K562 (cell line): ENCODE data around the gene PLCL1. TPM values are rescaled to one million over a fixed set of nuclear protein-coding genes. Genes with fewer than 3 reads are reported as not detected.

Source experiments
- ATAC-seq: fragments of 200-7000 bp; cut with Tn5 transposase; 3 replicates; pipeline ENCODE4 v1.9.1; 2020; ENCODE audit warnings: moderate library complexity
- BruUV-seq: library from RNA; stranded (reverse); fragments of 400-500 nt; replicated peaks from 2 replicates; lab custom pipeline; 2021; lab: Mats Ljungman, UMichigan
- CTCF ChIA-PET: fragments of 300-600 bp; formaldehyde crosslinking; extraction: SDS; loops from one replicate; lab custom pipeline; 2021; ENCODE audit warnings: low intra/inter-chr PET ratio; lab: Yijun Ruan, JAX
- POLR2A ChIA-PET: fragments of 300-600, 350-650 bp; sonication (Branson Sonifier 250); formaldehyde crosslinking; extraction: SDS; loops from one replicate; lab custom pipeline; 2021; ENCODE audit warnings: antibody characterized with exemption, inconsistent platforms; lab: Yijun Ruan, JAX
- DNase-seq, 4 experiments: peaks; one replicate each; pipeline versions ENCODE4 v3.0.0 to v3.0.0-alpha.2; 2011 to 2018; ENCODE audit warnings: low spot score in 3 of 4, mixed read lengths in 3 of 4; ENCODE audit errors: extremely low read depth in 1 of 4
- FAIRE-seq: peaks from 2 replicates; lab custom pipeline; 2011; peaks lifted over from hg19 to GRCh38; lab: Jason Lieb, UNC
- H2AFZ ChIP-seq: 2 replicates; pipeline ENCODE4 v1.6.0; 2011; ENCODE audit warnings: low read depth, low read length, control low read depth, inconsistent platforms
- H3K27ac ChIP-seq: fragments of 200-600 bp; 3 replicates; pipeline ENCODE4 v1.8.0; 2011; ENCODE audit warnings: low read depth, mild to moderate bottlenecking, control low read depth, inconsistent platforms, low read length, moderate library complexity, mixed read lengths; ENCODE audit errors: extremely low read depth
- H3K27me3 ChIP-seq, 2 experiments: fragments of 300-600 bp in 1 of 2; 2 replicates in 1 of 2; 3 replicates in 1 of 2; pipeline versions ENCODE4 v1.6.0 to v1.8.0; 2011; ENCODE audit warnings: inconsistent platforms in 2 of 2, low read length in 2 of 2, mild to moderate bottlenecking in 1 of 2, mixed read lengths in 1 of 2, moderate library complexity in 1 of 2; ENCODE audit not compliant: control insufficient read depth in 2 of 2, insufficient read depth in 2 of 2
- H3K36me3 ChIP-seq: fragments of 300-600 bp; 3 replicates; pipeline ENCODE4 v1.8.0; 2011; ENCODE audit warnings: mild to moderate bottlenecking, low read length, inconsistent platforms; ENCODE audit not compliant: control insufficient read depth, insufficient read depth
- H3K4me1 ChIP-seq, 2 experiments: fragments of 200-600 bp in 1 of 2; replicated peaks in 1 of 2; 2 replicates in 1 of 2; 3 replicates in 1 of 2; pipeline versions ENCODE4 v1.5.1 to v1.8.0; 2011; ENCODE audit warnings: inconsistent platforms in 2 of 2, low read length in 2 of 2, mild to moderate bottlenecking in 1 of 2, mixed read lengths in 1 of 2, moderate library complexity in 1 of 2; ENCODE audit not compliant: control insufficient read depth in 2 of 2, insufficient read depth in 2 of 2
- H3K4me2 ChIP-seq: 2 replicates; pipeline ENCODE4 v1.6.1; 2011; ENCODE audit warnings: low read length, control low read depth, inconsistent platforms, mixed read lengths; ENCODE audit not compliant: insufficient read depth
- H3K4me3 ChIP-seq: fragments of 200-600 bp; sonication (generic), shearing (Covaris generic); 2 replicates; pipeline ENCODE4 v1.5.1; 2016; ENCODE audit warnings: control low read depth, inconsistent platforms
- H3K79me2 ChIP-seq: fragments of 200-600 bp; 3 replicates; pipeline ENCODE4 v1.8.0; 2011; ENCODE audit warnings: low read length, inconsistent platforms; ENCODE audit not compliant: control insufficient read depth, insufficient read depth
- H3K9ac ChIP-seq, 2 experiments: 2 replicates each; pipeline versions ENCODE4 v1.6.0 to v1.6.1; 2011; ENCODE audit warnings: low read depth in 2 of 2, low read length in 2 of 2, control low read depth in 1 of 2, inconsistent platforms in 1 of 2, mild to moderate bottlenecking in 1 of 2, mixed read lengths in 1 of 2; ENCODE audit not compliant: insufficient read depth in 1 of 2
- H3K9me1 ChIP-seq: one replicate; pipeline ENCODE4 v1.6.0; 2011; ENCODE audit warnings: inconsistent platforms, mild to moderate bottlenecking, low read length, moderate library complexity; ENCODE audit not compliant: control insufficient read depth, insufficient read depth
- H3K9me3 ChIP-seq: replicated peaks from 2 replicates; pipeline ENCODE4 v1.5.1; 2011; ENCODE audit warnings: low read depth, low read length, inconsistent platforms; ENCODE audit not compliant: control insufficient read depth, insufficient read depth
- H4K20me1 ChIP-seq: replicated peaks from 2 replicates; pipeline ENCODE4 v1.6.1; 2011; ENCODE audit warnings: low read length, inconsistent platforms, mixed read lengths; ENCODE audit not compliant: control insufficient read depth, insufficient read depth
- CREB3 ChIP-seq: fragments of 450-650 bp; conservative IDR thresholded peaks from 2 replicates; pipeline ENCODE4 v1.6.1; 2016; ENCODE audit warnings: missing genetic modification characterization, low read depth, mild to moderate bottlenecking, missing compliant biosample characterization, moderate library complexity
- DIDO1 ChIP-seq: fragments of 450-650 bp; IDR thresholded peaks from 2 replicates; pipeline ENCODE4 v1.6.1; 2016; ENCODE audit warnings: low read depth, missing biosample characterization, missing genetic modification characterization
- EZH2 ChIP-seq: IDR thresholded peaks from 2 replicates; pipeline ENCODE4 v1.6.1; 2012; ENCODE audit warnings: low read depth, mild to moderate bottlenecking, inconsistent platforms, low read length, borderline replicate concordance
- LEF1 ChIP-seq: fragments of 450-650 bp; IDR thresholded peaks from 2 replicates; pipeline ENCODE4 v1.6.1; 2016; ENCODE audit warnings: mild to moderate bottlenecking
- MIER1 ChIP-seq: fragments of 450-650 bp; IDR thresholded peaks from 2 replicates; pipeline ENCODE4 v1.6.1; 2016; ENCODE audit warnings: antibody characterized with exemption, mild to moderate bottlenecking, low read depth
- MYNN ChIP-seq, 2 experiments: sonication (generic); formaldehyde crosslinking in 1 of 2; IDR thresholded peaks; 2 replicates each; pipeline versions ENCODE4 v1.5.0 to v1.6.1; 2016 to 2020; ENCODE audit warnings: antibody characterized with exemption in 1 of 2, missing genetic modification reagents in 1 of 2
- POLR2G ChIP-seq: fragments of 200-400 bp; formaldehyde crosslinking; IDR thresholded peaks from 2 replicates; pipeline ENCODE4 v1.6.1; 2017; ENCODE audit warnings: low read depth, mild to moderate bottlenecking, antibody characterized with exemption, low read length, moderate library complexity
- TBL1XR1 ChIP-seq, 2 experiments: IDR thresholded peaks; 2 replicates each; pipeline ENCODE4 v1.6.1; 2012; ENCODE audit warnings: improper control_type of control experiment in 2 of 2, low read length in 2 of 2, mild to moderate bottlenecking in 1 of 2
- ZBTB11 ChIP-seq, 3 experiments: fragments of 200-800 bp in 1 of 3; fragments of 250-450 bp in 1 of 3; fragments of 450-650 bp in 1 of 3; sonication (Bioruptor Pico) in 1 of 3; sonication (Bioruptor generic) in 1 of 3; formaldehyde crosslinking in 1 of 3; IDR thresholded peaks; 2 replicates each; pipeline versions ENCODE4 v1.6.1 to v1.8.0; 2016 to 2022; ENCODE audit warnings: mild to moderate bottlenecking in 2 of 3, missing genetic modification characterization in 2 of 3, missing compliant biosample characterization in 1 of 3, moderate library complexity in 1 of 3
- ZC3H11A ChIP-seq: IDR thresholded peaks from 2 replicates; pipeline ENCODE4 v1.6.1; 2012; ENCODE audit warnings: low read depth, low read length, improper control_type of control experiment
- ZNF134 ChIP-seq: fragments of 250-450 bp; sonication (Bioruptor Pico); conservative IDR thresholded peaks from 2 replicates; pipeline ENCODE4 v1.4.0; 2020
- ZNF3 ChIP-seq: fragments of 250-450 bp; sonication (Bioruptor Pico); IDR thresholded peaks from 2 replicates; pipeline ENCODE4 v1.5.0; 2021; ENCODE audit warnings: mild to moderate bottlenecking, moderate library complexity
- ZNF324 ChIP-seq: fragments of 250-450 bp; sonication (Bioruptor Pico); IDR thresholded peaks from 2 replicates; pipeline ENCODE4 v1.4.0; 2020; ENCODE audit warnings: mild to moderate bottlenecking
- ZNF766 ChIP-seq: fragments of 200-800 bp; sonication (Bioruptor generic); conservative IDR thresholded peaks from 2 replicates; pipeline ENCODE4 v1.6.1; 2016; ENCODE audit warnings: missing genetic modification characterization, missing compliant biosample characterization
- WGBS: fragments of 100-300 bp; shearing (Covaris generic); methylation state at CpG from one replicate; pipeline ENCODE4 v1.1.6; 2016; ENCODE audit warnings: low coverage, mixed read lengths; ENCODE audit not compliant: insufficient coverage; ENCODE audit errors: missing lambda C conversion rate; 5-methylcytosine and 5-hydroxymethylcytosine counted together
- in situ Hi-C: fragments of 300-500 bp; cut with MboI; formaldehyde crosslinking; loops from 4 replicates; pipeline ENCODE4 v1.15.0; 2018; ENCODE audit warnings: inconsistent platforms, mixed read lengths
- intact Hi-C: fragments of 100-400 bp; cut with micrococcal nuclease; formaldehyde crosslinking; loops from 2 replicates; pipeline ENCODE4 v1.14.2; 2022
- polyA plus RNA-seq, 8 experiments: library from polyadenylated mRNA; depleted of rRNA in 4 of 8; stranded (reverse) in 5 of 8; unstranded in 3 of 8; fragments of >200 nt; fragmentation: Nextera tagmentation in 2 of 8; fragmentation: Illumina TruSeq in 1 of 8; extraction: Ambion mirVana in 2 of 8; extraction: Trizol in 1 of 8; gene quantifications; 2 replicates each; pipeline versions ENCODE4 v1.2.1 to v1.2.3, GENCODE V29; 2011 to 2014; ENCODE audit warnings: inconsistent platforms in 1 of 8, missing spikeins in 1 of 8
- total RNA-seq, 7 experiments: library from RNA; depleted of rRNA in 6 of 7; stranded (reverse); fragments of >200 nt in 6 of 7; fragmentation: Illumina TruSeq in 2 of 7; extraction: Trizol in 2 of 7; gene quantifications; 2 replicates each; pipeline versions ENCODE4 v1.2.1 to v1.2.3, GENCODE V29; 2011 to 2021; ENCODE audit warnings: low replicate concordance in 1 of 7
- TF ChIP-seq, protein P1 (sequence below): IDR thresholded peaks from 2 replicates; pipeline ENCODE4 v1.6.1; 2016; ENCODE audit warnings: missing genetic modification characterization, missing compliant biosample characterization

PLCL1 gene
- total and polyA plus RNA-seq, 9 of the 15 experiments (the other 6 are each of a cell fraction or from before 2014, with no cell fraction given) = 2.0 to 17.7 (median 8.6) TPM

DNA sequence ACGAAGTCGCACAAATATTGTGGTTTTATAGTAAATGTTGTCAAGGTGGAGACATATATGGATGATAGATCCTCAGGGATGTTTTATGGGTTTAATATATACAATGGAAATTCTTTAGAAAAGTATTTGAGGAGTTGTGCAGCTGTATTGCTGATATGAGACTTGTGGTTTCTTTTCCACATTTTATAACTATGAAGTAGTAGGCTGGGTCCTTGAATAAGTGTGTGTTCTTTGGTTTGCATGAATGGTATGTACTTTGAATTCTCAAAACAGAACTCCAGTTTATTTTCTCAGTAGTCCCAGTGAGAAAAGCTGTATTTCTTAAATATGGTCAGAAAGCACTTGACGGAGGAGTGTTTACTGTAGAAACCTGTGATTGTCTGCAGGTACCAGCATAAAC is 42.4 kb downstream of the PLCL1 start (continued):
- TF ChIP-seq ZNF3 (CRISPR knock-in tag) (no peak), MYNN (IDR thresholded peaks at IDR 0.05) (no peak), MYNN (CRISPR knock-in tag; IDR thresholded peaks at IDR 0.05) (no peak), ZNF324 (no peak), ZNF134 (CRISPR knock-in tag) (no peak), DIDO1 (no peak), ZNF766 (no peak)
- TF ChIP-seq, all 486 proteins: peak for 0

GRCh38 chr2:197847651-197848401 is 43.4 kb downstream of the PLCL1 start:
- Histone ChIP-seq H3K27ac (no peak overlapping the region), H4K20me1 (no peaks in the 10 kb centered on the region), H3K9ac (no peak overlapping the region), H2AFZ (no peak overlapping the region), H3K27me3 (no peaks in the 10 kb centered on the region), H3K79me2 (peaks cover 80% of the 10 kb centered on the region; the same call in 2 of the 3 replicates), H3K4me1 (peaks cover 0 to 23% of the 10 kb centered on the region in 2 experiments; a peak in 3 of 5 replicates), H3K9me1 (no peaks in the 10 kb centered on the region), H3K4me2 (no peak overlapping the region), H3K4me3 (no peak overlapping the region), H3K9me3 (no peaks in the 10 kb centered on the region), H3K36me3 (no peaks in the 10 kb centered on the region)
- FAIRE-seq = no peak
- POLR2A ChIA-PET = interaction anchor here (0.8 to 1.4 kb wide), 2 partner anchors 9 to 11 kb away, joined by 3 to 4 read pairs; no protein-coding TSS in a partner anchor
- no TSS peak for BruUV-seq
- CTCF ChIA-PET = no interaction called here
- in situ Hi-C loops = no loop called here
- no peak for DNase-seq
- WGBS = 67% methylated on average over 7 of the region's 7 CpGs
- intact Hi-C loops = no loop called here
- ATAC-seq = no peak
- TF ChIP-seq, protein P1, sequence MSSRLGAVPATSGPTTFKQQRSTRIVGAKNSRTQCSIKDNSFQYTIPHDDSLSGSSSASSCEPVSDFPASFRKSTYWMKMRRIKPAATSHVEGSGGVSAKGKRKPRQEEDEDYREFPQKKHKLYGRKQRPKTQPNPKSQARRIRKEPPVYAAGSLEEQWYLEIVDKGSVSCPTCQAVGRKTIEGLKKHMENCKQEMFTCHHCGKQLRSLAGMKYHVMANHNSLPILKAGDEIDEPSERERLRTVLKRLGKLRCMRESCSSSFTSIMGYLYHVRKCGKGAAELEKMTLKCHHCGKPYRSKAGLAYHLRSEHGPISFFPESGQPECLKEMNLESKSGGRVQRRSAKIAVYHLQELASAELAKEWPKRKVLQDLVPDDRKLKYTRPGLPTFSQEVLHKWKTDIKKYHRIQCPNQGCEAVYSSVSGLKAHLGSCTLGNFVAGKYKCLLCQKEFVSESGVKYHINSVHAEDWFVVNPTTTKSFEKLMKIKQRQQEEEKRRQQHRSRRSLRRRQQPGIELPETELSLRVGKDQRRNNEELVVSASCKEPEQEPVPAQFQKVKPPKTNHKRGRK (tag) = no peak
- TF ChIP-seq ZC3H11A = no peak
- no peak for TF ChIP-seq EZH2
- TF ChIP-seq LEF1 = no peak
- no peak for TF ChIP-seq CREB3 (tag)
- no peak for TF ChIP-seq ZBTB11 (CRISPR knock-in tag; IDR thresholded peaks at IDR 0.05)
- no peak for TF ChIP-seq TBL1XR1 (IDR thresholded peaks at IDR 0.05; ENCODE audit: low read length in 2 of 2)
- no peak for TF ChIP-seq POLR2G
- TF ChIP-seq MIER1 = no peak
